WTC11 (cell line): ENCODE results near the gene LY6G5B.

Experiments
- ATF1 ChIP-seq: sonication (generic); formaldehyde crosslinking; IDR thresholded peaks from 2 replicates; pipeline ENCODE4 v1.8.1; 2023; ENCODE audit warnings: mild to moderate bottlenecking, moderate library complexity, missing genetic modification reagents
- CREB1 ChIP-seq: sonication (generic); formaldehyde crosslinking; IDR thresholded peaks from 2 replicates; pipeline ENCODE4 v1.8.0; 2023; ENCODE audit warnings: mild to moderate bottlenecking, missing genetic modification reagents
- FOXJ3 ChIP-seq: sonication (generic); formaldehyde crosslinking; IDR thresholded peaks from 2 replicates; pipeline ENCODE4 v1.9.0; 2021; ENCODE audit warnings: missing genetic modification reagents, mild to moderate bottlenecking, borderline replicate concordance
- GTF2I ChIP-seq: fragments of 250-450 bp; sonication (Bioruptor Pico); conservative IDR thresholded peaks from 2 replicates; pipeline ENCODE4 v1.4.0; 2021; ENCODE audit warnings: mild to moderate bottlenecking
- NFYB ChIP-seq: sonication (generic); formaldehyde crosslinking; conservative IDR thresholded peaks from 2 replicates; pipeline ENCODE4 v1.8.0; 2022; ENCODE audit warnings: low read depth, missing genetic modification reagents
- RELA ChIP-seq: sonication (generic); formaldehyde crosslinking; IDR thresholded peaks from 2 replicates; pipeline ENCODE4 v1.8.1; 2022; ENCODE audit warnings: missing genetic modification reagents, mild to moderate bottlenecking, borderline replicate concordance
- ZBTB21 ChIP-seq: sonication (generic); formaldehyde crosslinking; IDR thresholded peaks from 2 replicates; pipeline ENCODE4 v1.8.1; 2023; ENCODE audit warnings: mild to moderate bottlenecking, missing genetic modification reagents, borderline replicate concordance
- ZNF121 ChIP-seq: sonication (generic); formaldehyde crosslinking; IDR thresholded peaks from 2 replicates; pipeline ENCODE4 v1.8.0; 2023; ENCODE audit warnings: missing genetic modification reagents
- TF ChIP-seq, protein P1 (sequence below): sonication (generic); formaldehyde crosslinking; conservative IDR thresholded peaks from 2 replicates; pipeline ENCODE4 v1.8.1; 2022; ENCODE audit warnings: mild to moderate bottlenecking, missing genetic modification reagents
- TF ChIP-seq, protein P2 (sequence below): fragments of 200-600 bp; IDR thresholded peaks from 2 replicates; pipeline ENCODE4 v1.8.0; 2022; ENCODE audit warnings: antibody characterized with exemption
- TF ChIP-seq, protein P3 (sequence below): sonication (generic); formaldehyde crosslinking; IDR thresholded peaks from 2 replicates; pipeline ENCODE4 v1.8.0; 2023; ENCODE audit warnings: missing genetic modification reagents, mild to moderate bottlenecking, borderline replicate concordance
- TF ChIP-seq, protein P4 (sequence below): sonication (generic); formaldehyde crosslinking; IDR thresholded peaks from 2 replicates; pipeline ENCODE4 v1.8.0; 2023; ENCODE audit warnings: mild to moderate bottlenecking, missing genetic modification reagents
- TF ChIP-seq, protein P5 (sequence below): sonication (generic); formaldehyde crosslinking; IDR thresholded peaks from 2 replicates; pipeline ENCODE4 v1.8.1; 2023; ENCODE audit warnings: mild to moderate bottlenecking, missing genetic modification reagents

DNA sequence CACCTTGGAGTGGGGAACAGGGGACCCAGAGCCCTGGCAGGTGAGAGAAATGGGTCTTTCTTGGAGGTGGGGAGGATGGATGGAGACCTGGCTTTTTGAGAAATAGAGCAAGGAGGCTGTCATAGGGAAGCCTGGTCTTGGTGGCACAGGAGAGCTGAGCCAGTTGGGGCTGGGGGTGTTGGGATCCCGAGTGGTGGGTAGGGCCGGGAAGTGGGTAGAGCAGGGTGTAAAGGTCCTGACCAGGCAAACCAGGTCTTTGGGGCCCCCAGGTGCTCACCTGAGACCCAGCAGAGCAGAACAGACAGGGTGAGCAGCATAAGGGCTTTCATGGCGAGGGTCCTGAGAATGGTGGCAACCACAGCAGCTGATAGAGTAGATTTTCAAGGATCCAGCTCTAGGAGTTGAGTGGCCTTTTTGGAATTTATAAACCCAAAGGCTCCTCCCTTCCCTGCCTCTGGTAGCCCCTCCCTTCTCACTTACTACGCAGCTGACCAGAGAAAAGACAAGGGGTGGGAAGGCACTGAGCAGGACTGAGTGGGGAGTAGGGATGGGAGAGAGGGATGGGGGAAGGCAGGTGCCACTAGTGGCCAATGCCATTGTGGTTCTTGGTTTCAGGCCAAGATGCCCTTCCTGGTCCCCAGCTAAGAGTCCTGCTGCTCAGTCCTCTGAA, 51.7 kb downstream of the LY6G5B start, which contains the start of gene LY6G6C:
- TF ChIP-seq NFYB = no peak
- TF ChIP-seq, protein P1, sequence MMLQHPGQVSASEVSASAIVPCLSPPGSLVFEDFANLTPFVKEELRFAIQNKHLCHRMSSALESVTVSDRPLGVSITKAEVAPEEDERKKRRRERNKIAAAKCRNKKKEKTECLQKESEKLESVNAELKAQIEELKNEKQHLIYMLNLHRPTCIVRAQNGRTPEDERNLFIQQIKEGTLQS = no peak
- TF ChIP-seq, protein P2, sequence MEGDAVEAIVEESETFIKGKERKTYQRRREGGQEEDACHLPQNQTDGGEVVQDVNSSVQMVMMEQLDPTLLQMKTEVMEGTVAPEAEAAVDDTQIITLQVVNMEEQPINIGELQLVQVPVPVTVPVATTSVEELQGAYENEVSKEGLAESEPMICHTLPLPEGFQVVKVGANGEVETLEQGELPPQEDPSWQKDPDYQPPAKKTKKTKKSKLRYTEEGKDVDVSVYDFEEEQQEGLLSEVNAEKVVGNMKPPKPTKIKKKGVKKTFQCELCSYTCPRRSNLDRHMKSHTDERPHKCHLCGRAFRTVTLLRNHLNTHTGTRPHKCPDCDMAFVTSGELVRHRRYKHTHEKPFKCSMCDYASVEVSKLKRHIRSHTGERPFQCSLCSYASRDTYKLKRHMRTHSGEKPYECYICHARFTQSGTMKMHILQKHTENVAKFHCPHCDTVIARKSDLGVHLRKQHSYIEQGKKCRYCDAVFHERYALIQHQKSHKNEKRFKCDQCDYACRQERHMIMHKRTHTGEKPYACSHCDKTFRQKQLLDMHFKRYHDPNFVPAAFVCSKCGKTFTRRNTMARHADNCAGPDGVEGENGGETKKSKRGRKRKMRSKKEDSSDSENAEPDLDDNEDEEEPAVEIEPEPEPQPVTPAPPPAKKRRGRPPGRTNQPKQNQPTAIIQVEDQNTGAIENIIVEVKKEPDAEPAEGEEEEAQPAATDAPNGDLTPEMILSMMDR = no peak
- no peak for TF ChIP-seq ATF1
- TF ChIP-seq CREB1 (CRISPR knock-in tag) = no peak
- TF ChIP-seq, protein P3, sequence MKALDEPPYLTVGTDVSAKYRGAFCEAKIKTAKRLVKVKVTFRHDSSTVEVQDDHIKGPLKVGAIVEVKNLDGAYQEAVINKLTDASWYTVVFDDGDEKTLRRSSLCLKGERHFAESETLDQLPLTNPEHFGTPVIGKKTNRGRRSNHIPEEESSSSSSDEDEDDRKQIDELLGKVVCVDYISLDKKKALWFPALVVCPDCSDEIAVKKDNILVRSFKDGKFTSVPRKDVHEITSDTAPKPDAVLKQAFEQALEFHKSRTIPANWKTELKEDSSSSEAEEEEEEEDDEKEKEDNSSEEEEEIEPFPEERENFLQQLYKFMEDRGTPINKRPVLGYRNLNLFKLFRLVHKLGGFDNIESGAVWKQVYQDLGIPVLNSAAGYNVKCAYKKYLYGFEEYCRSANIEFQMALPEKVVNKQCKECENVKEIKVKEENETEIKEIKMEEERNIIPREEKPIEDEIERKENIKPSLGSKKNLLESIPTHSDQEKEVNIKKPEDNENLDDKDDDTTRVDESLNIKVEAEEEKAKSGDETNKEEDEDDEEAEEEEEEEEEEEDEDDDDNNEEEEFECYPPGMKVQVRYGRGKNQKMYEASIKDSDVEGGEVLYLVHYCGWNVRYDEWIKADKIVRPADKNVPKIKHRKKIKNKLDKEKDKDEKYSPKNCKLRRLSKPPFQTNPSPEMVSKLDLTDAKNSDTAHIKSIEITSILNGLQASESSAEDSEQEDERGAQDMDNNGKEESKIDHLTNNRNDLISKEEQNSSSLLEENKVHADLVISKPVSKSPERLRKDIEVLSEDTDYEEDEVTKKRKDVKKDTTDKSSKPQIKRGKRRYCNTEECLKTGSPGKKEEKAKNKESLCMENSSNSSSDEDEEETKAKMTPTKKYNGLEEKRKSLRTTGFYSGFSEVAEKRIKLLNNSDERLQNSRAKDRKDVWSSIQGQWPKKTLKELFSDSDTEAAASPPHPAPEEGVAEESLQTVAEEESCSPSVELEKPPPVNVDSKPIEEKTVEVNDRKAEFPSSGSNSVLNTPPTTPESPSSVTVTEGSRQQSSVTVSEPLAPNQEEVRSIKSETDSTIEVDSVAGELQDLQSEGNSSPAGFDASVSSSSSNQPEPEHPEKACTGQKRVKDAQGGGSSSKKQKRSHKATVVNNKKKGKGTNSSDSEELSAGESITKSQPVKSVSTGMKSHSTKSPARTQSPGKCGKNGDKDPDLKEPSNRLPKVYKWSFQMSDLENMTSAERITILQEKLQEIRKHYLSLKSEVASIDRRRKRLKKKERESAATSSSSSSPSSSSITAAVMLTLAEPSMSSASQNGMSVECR (CRISPR knock-in tag) = no peak
- no peak for TF ChIP-seq RELA (CRISPR knock-in tag)
- no peak for TF ChIP-seq FOXJ3 (CRISPR knock-in tag)
- TF ChIP-seq ZBTB21 = no peak
- TF ChIP-seq, protein P4, sequence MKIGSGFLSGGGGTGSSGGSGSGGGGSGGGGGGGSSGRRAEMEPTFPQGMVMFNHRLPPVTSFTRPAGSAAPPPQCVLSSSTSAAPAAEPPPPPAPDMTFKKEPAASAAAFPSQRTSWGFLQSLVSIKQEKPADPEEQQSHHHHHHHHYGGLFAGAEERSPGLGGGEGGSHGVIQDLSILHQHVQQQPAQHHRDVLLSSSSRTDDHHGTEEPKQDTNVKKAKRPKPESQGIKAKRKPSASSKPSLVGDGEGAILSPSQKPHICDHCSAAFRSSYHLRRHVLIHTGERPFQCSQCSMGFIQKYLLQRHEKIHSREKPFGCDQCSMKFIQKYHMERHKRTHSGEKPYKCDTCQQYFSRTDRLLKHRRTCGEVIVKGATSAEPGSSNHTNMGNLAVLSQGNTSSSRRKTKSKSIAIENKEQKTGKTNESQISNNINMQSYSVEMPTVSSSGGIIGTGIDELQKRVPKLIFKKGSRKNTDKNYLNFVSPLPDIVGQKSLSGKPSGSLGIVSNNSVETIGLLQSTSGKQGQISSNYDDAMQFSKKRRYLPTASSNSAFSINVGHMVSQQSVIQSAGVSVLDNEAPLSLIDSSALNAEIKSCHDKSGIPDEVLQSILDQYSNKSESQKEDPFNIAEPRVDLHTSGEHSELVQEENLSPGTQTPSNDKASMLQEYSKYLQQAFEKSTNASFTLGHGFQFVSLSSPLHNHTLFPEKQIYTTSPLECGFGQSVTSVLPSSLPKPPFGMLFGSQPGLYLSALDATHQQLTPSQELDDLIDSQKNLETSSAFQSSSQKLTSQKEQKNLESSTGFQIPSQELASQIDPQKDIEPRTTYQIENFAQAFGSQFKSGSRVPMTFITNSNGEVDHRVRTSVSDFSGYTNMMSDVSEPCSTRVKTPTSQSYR (CRISPR knock-in tag) = no peak
- no peak for TF ChIP-seq ZNF121 (CRISPR knock-in tag)
- TF ChIP-seq, protein P5, sequence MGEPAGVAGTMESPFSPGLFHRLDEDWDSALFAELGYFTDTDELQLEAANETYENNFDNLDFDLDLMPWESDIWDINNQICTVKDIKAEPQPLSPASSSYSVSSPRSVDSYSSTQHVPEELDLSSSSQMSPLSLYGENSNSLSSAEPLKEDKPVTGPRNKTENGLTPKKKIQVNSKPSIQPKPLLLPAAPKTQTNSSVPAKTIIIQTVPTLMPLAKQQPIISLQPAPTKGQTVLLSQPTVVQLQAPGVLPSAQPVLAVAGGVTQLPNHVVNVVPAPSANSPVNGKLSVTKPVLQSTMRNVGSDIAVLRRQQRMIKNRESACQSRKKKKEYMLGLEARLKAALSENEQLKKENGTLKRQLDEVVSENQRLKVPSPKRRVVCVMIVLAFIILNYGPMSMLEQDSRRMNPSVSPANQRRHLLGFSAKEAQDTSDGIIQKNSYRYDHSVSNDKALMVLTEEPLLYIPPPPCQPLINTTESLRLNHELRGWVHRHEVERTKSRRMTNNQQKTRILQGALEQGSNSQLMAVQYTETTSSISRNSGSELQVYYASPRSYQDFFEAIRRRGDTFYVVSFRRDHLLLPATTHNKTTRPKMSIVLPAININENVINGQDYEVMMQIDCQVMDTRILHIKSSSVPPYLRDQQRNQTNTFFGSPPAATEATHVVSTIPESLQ = no peak
- TF ChIP-seq GTF2I (CRISPR knock-in tag) = no peak
